IPS DF 4.7 (cell line): ENCODE data around the gene C13orf42.

Source experiments
- DNase-seq: peaks from one replicate; pipeline ENCODE4 v3.0.0-alpha.2; 2013; ENCODE audit warnings: low spot score; ENCODE audit errors: extremely low read depth

The C13orf42 gene

DNA sequence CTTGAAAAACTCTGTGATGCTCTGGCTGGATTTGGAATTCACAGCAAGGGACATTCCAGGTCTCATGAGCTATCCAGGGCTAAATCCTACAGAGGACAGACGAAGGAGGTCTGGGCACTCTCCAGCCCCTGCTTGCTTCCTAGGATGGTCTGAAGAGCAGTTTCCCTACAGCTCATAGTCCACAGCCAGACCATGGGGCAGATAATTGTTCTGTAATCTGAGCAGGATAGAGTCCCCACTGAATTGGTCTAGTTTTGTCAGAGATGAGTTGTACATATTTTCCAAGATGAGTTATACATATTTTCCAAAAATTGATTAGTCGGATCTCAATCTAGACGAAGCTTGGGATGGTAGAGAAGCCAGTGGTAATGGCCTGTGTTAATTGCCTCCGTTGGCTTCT lies 75.6 kb downstream of the C13orf42 start:
- no peak for DNase-seq

DNA sequence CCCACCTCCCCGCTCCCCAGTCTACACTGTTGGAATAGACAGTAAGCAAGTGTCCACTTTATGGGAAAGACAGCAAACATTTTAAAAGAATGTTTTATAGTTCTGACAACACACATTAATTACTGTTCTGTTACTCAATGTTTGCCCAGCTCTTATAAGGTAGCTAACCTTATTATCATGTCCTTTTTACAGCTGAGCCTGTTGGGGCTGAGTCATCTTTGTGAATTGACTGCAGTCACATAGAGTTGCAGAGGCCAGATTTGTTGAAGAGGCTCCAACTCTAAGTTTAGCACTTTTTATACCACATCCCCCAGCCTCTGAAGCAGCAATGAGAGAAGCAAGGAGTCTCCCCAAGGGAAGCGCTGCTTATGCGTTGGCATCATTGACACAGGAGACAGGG lies 76.2 kb downstream of the C13orf42 start:
- no peak for DNase-seq

DNA sequence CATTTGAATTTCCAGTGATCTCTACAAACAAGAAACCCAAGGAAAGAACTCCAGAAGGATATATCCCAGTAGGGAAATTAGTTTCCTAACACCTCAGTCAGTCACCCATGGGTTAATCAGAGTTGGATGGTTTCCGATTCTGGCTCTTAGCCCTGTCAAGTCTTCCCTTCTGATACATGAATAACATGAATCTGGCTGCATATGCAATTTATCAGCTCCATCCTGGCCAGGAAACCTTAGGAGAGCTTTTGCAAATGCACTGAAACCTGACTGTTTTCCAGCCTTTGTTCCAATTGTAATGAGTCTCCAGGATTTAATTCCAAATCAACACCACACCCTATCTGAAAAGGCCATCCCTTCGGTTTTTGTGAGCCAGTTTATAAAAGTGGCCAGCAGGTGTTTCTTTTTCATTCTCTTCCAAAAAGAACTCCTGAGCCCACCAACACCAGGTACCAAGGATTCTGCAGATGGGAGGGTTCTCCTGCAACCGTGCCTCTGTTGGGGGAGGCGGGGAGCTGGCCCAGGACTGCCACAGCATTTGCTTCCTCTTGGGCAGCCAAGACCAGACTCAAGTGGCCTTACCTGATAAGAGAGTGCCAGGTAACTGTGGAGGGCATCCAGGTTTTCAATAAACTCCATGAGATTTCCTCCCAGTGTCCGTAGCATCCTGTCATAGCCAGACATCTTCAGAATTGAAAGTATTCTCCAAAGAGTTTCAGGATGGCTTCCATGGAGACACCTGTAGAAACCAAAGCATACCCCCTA lies 77.5 kb downstream of the C13orf42 start:
- DNase-seq = no peak

DNA sequence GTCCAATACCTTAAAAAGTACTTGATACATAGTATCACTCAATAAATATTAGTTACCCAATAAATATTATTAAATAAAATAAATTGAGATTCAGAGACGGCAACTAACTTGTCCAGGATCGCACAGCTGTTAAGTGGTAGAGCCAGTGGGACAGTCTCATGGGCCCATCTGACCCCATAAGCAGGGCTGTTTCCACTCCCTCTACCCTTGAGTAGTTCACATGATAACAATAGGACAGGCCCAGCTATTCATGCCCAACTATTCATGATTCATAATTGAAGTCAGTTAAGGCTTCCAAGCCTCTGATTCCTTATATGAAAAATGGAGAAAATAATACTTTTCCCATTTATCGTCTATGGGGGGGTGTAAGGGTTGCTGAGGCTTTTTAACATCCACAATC lies 78.2 kb downstream of the C13orf42 start:
- DNase-seq = no peak
